ENCODE data around the gene OR51G2.

DNA sequence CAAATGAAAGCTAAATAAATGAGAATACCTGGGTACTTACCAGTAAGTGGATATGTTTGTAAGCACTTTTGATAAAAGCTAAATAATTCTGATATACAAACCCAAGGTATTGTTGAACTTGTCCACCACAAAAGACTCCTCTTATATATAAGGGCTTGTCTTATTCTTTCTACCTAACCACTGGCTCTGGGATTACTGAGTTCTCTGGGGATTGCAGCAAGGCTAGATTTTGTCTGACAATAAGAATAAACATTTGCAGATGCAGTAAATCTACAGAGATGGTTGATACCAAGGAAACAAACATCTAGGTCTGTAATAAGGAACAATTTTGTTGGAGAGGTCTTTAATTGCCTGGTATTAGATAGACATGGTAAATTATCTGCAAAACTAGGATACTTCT is 28.4 kb upstream of the OR51G2 start, which contains the start of gene OR51A4:
- TF ChIP-seq, protein P1, sequence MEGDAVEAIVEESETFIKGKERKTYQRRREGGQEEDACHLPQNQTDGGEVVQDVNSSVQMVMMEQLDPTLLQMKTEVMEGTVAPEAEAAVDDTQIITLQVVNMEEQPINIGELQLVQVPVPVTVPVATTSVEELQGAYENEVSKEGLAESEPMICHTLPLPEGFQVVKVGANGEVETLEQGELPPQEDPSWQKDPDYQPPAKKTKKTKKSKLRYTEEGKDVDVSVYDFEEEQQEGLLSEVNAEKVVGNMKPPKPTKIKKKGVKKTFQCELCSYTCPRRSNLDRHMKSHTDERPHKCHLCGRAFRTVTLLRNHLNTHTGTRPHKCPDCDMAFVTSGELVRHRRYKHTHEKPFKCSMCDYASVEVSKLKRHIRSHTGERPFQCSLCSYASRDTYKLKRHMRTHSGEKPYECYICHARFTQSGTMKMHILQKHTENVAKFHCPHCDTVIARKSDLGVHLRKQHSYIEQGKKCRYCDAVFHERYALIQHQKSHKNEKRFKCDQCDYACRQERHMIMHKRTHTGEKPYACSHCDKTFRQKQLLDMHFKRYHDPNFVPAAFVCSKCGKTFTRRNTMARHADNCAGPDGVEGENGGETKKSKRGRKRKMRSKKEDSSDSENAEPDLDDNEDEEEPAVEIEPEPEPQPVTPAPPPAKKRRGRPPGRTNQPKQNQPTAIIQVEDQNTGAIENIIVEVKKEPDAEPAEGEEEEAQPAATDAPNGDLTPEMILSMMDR (IDR thresholded peaks at IDR 0.05; ENCODE audit: low read depth, low read length): no peak
- no peak for TF ChIP-seq EZH2phosphoT487 (IDR thresholded peaks at IDR 0.05; ENCODE audit: low read depth)
